Hematopoietic multipotent progenitor cell treated with erythropoietin and hydrocortisone succinate and interleukin-3 and kit ligand, for 15 days (in vitro differentiated cells): Measurements from ENCODE around the gene UGT1A10.
"Not testable (repeated sequence)": the region's sequence is repeated elsewhere in the genome, so short reads cannot be mapped to it uniquely, and the experiment has no call there.

Experiments used
- DNase-seq: peaks from one replicate; pipeline ENCODE4 v3.0.0-alpha.2; 2015; ENCODE audit warnings: low spot score

Gene UGT1A10

GRCh38 chr2:233636306-233636705 lies at the start of gene UGT1A10:
Gene UGT1A10, plus strand, starts transcription at chr2:233636448. Its CDS starts 75 bp downstream, at chr2:233636523.
- DNase-seq: not testable (repeated sequence)

- no peak for DNase-seq
These were observed 47.8 kb upstream of the UGT1A10 start for GRCh38 chr2:233588400-233588799.

GRCh38 chr2:233592706-233593105 lies 43.5 kb upstream of the UGT1A10 start:
- DNase-seq: not testable (repeated sequence)

GRCh38 chr2:233593201-233593600 lies 43.0 kb upstream of the UGT1A10 start:
- DNase-seq: no peak

GRCh38 chr2:233597522-233597921 lies 38.7 kb upstream of the UGT1A10 start:
- no peak for DNase-seq

GRCh38 chr2:233598952-233599351 lies 37.3 kb upstream of the UGT1A10 start:
- no peak for DNase-seq

GRCh38 chr2:233600386-233600785 lies 35.9 kb upstream of the UGT1A10 start:
- DNase-seq: no peak

- DNase-seq: no peak
These were observed 34.2 kb upstream of the UGT1A10 start for GRCh38 chr2:233602076-233602475.

- DNase-seq: no peak
These were observed 32.7 kb upstream of the UGT1A10 start for GRCh38 chr2:233603520-233603919.

- no peak for DNase-seq
These were observed 31.4 kb upstream of the UGT1A10 start for GRCh38 chr2:233604826-233605225.

GRCh38 chr2:233605680-233606079 lies 30.6 kb upstream of the UGT1A10 start:
- no peak for DNase-seq

- no peak for DNase-seq
These were observed 25.0 kb upstream of the UGT1A10 start for GRCh38 chr2:233611284-233611683.

GRCh38 chr2:233617476-233617875 lies 18.8 kb upstream of the UGT1A10 start, which contains the start of gene UGT1A8:
Gene UGT1A8, plus strand, starts transcription at chr2:233617633. Its CDS starts 75 bp downstream, at chr2:233617708.
- not testable (repeated sequence) for DNase-seq

- DNase-seq: no peak
These were observed 16.0 kb upstream of the UGT1A10 start for GRCh38 chr2:233620204-233620603.

- DNase-seq: not testable (repeated sequence)
These were observed 14.4 kb upstream of the UGT1A10 start for GRCh38 chr2:233621863-233622262.

- no peak for DNase-seq
These were observed 8.8 kb upstream of the UGT1A10 start for GRCh38 chr2:233627331-233628025.

GRCh38 chr2:233638836-233639235 lies 2.6 kb downstream of the UGT1A10 start:
- DNase-seq: no peak

- no peak for DNase-seq
These were observed 3.6 kb downstream of the UGT1A10 start for GRCh38 chr2:233639860-233640259.

GRCh38 chr2:233643128-233643527 lies 6.9 kb downstream of the UGT1A10 start:
- DNase-seq: no peak

GRCh38 chr2:233646033-233646432 lies 9.8 kb downstream of the UGT1A10 start:
- DNase-seq: not testable (repeated sequence)

- DNase-seq: no peak
These were observed 14.7 kb downstream of the UGT1A10 start for GRCh38 chr2:233650981-233651380.

GRCh38 chr2:233651430-233651829 lies 15.2 kb downstream of the UGT1A10 start:
- DNase-seq: no peak

- no peak for DNase-seq
These were observed 18.3 kb downstream of the UGT1A10 start for GRCh38 chr2:233654501-233654900.

GRCh38 chr2:233655043-233655442 lies 18.8 kb downstream of the UGT1A10 start:
- DNase-seq: no peak
